ENCODE measurements around the gene VRK2. TPM values are rescaled to one million over a fixed set of nuclear protein-coding genes. Genes with fewer than 3 reads are reported as not detected.
"Not testable (repeated sequence)": the region's sequence is repeated elsewhere in the genome, so short reads cannot be mapped to it uniquely, and the experiment has no call there.

VRK2 gene
- total RNA-seq, 1 experiment from 2014 or later = 42.8 TPM

DNA sequence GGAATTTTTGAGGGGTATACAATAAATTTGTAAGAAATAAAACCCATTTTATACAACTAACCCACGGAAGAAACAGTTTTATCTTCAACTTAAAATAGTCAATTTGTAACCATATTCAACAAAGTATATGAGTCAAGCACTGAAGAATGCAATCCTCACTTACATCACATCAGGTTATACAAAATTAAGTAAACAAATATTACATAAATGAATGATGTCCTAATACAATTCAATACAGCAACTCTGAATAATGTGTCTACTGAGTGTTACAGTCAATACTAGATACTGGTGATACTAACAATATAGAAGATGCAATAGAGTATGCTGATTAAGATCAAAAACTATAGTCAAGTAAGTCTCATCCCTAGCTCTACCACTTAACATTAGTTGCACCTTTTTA is 135.9 kb downstream of the VRK2 start:
- H3K9me2 ChIP-seq (ENCODE audit: insufficient read depth) = no peaks in the 10 kb centered on the region
- H4K20me1 ChIP-seq (ENCODE audit: insufficient read depth) = no peaks in the 10 kb centered on the region
- BruUV-seq (replicated peaks) = no TSS peak

DNA sequence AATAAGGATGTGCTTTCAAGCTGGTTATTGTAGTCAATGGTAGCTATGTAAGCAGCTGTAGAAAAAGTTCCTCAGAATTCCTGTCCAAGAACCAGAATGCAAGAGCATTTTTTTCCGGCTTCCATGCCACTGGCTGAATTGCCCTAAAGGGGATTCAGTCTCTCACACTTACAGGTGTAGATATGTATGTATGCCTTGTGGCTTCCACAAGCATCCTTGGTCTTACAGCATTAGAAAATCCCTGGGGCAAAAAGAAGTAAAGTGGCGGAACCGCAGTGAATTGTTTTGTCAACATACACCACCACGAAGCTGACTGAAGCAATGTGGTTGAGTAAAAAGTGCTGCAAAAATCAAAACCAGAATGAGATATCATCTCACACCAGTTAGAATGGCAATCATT is 139.9 kb downstream of the VRK2 start:
- POLR2A ChIA-PET (ENCODE audit: unreplicated experiment) = no interaction called here
- intact Hi-C loops (cut with micrococcal nuclease; ENCODE audit: unreplicated experiment) = no loop called here
- no peaks in the 10 kb centered on the region; the same call in 1 of the 2 replicates for H3K4me1 ChIP-seq (replicated peaks; ENCODE audit: insufficient read depth)
- no peak overlapping the region for H3K4me3 ChIP-seq
- H3K9me3 ChIP-seq (ENCODE audit: insufficient read depth, low read depth) = no peaks in the 10 kb centered on the region
- no TSS peak for BruUV-seq (replicated peaks)
- no peaks in the 10 kb centered on the region for H3K27me3 ChIP-seq (ENCODE audit: insufficient read depth, low read depth)
- H3K4me2 ChIP-seq = no peak overlapping the region
- H3K9me2 ChIP-seq (ENCODE audit: insufficient read depth) = no peaks in the 10 kb centered on the region
- no peaks in the 10 kb centered on the region for H3F3A ChIP-seq (ENCODE audit: insufficient read depth, low read depth)
- DNase-seq = no peak
- peaks cover 10% of the 10 kb centered on the region; the same call in 1 of the 2 replicates for H3K36me3 ChIP-seq (ENCODE audit: low read depth)
- H4K20me1 ChIP-seq (ENCODE audit: insufficient read depth) = no peaks in the 10 kb centered on the region
- TF ChIP-seq, protein P1, sequence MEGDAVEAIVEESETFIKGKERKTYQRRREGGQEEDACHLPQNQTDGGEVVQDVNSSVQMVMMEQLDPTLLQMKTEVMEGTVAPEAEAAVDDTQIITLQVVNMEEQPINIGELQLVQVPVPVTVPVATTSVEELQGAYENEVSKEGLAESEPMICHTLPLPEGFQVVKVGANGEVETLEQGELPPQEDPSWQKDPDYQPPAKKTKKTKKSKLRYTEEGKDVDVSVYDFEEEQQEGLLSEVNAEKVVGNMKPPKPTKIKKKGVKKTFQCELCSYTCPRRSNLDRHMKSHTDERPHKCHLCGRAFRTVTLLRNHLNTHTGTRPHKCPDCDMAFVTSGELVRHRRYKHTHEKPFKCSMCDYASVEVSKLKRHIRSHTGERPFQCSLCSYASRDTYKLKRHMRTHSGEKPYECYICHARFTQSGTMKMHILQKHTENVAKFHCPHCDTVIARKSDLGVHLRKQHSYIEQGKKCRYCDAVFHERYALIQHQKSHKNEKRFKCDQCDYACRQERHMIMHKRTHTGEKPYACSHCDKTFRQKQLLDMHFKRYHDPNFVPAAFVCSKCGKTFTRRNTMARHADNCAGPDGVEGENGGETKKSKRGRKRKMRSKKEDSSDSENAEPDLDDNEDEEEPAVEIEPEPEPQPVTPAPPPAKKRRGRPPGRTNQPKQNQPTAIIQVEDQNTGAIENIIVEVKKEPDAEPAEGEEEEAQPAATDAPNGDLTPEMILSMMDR (conservative IDR thresholded peaks at IDR 0.05) = no peak
- CTCF ChIA-PET = no interaction called here
- no peak overlapping the region for H2AFZ ChIP-seq
- H3K79me2 ChIP-seq (ENCODE audit: low read depth) = no peaks in the 10 kb centered on the region
- no peak overlapping the region for H3K27ac ChIP-seq

More for the DNA sequence above, 135.9 kb downstream of the VRK2 start:
- H3K27me3 ChIP-seq (ENCODE audit: insufficient read depth, low read depth) = no peaks in the 10 kb centered on the region
- peaks cover 7% of the 10 kb centered on the region; the same call in 1 of the 2 replicates for H3K36me3 ChIP-seq (ENCODE audit: low read depth)
- ChIA-PET CTCF (no interaction called here), POLR2A (ENCODE audit: unreplicated experiment) (no interaction called here)
- TF ChIP-seq, protein P1 (conservative IDR thresholded peaks at IDR 0.05) = no peak
- no peak for TF ChIP-seq EZH2 (IDR thresholded peaks at IDR 0.05; ENCODE audit: low read depth)
- peak in 1 of 2 experiments; percentile 54 for DNase-seq
- no peak overlapping the region for H2AFZ ChIP-seq
- no peak overlapping the region for H3K4me3 ChIP-seq
- H3F3A ChIP-seq (ENCODE audit: insufficient read depth, low read depth) = no peaks in the 10 kb centered on the region
- intact Hi-C loops (cut with micrococcal nuclease; ENCODE audit: unreplicated experiment) = no loop called here
- H3K27ac ChIP-seq = no peak overlapping the region
- no peaks in the 10 kb centered on the region; the same call in 1 of the 2 replicates for H3K4me1 ChIP-seq (replicated peaks; ENCODE audit: insufficient read depth)
- no peak overlapping the region for H3K4me2 ChIP-seq
- no peaks in the 10 kb centered on the region for H3K79me2 ChIP-seq (ENCODE audit: low read depth)
- H3K9me3 ChIP-seq (ENCODE audit: insufficient read depth, low read depth) = no peaks in the 10 kb centered on the region

DNA sequence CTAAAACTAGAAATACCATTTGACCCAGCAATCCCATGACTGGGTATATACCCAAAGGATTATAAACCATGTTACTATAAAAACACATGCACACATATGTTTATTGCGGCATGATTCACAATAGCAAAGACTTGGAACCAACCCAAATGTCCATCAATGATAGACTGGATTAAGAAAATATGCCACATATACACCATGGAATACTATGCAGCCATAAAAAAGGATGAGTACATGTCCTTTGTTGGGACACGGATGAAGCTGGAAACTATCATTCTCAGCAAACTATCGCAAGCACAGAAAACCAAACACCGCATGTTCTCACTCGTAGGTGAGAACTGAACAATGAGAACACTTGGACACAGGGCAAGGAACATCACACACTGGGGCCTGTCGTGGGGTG is 140.4 kb downstream of the VRK2 start:
- H3K4me3 ChIP-seq; H4K20me1 ChIP-seq (ENCODE audit: insufficient read depth); H3K4me2 ChIP-seq; H2AFZ ChIP-seq; H3K27me3 ChIP-seq (ENCODE audit: insufficient read depth, low read depth); H3F3A ChIP-seq (ENCODE audit: insufficient read depth, low read depth); DNase-seq; POLR2A ChIA-PET (ENCODE audit: unreplicated experiment); H3K9me2 ChIP-seq (ENCODE audit: insufficient read depth); CTCF ChIA-PET; H3K4me1 ChIP-seq (replicated peaks; ENCODE audit: insufficient read depth); H3K79me2 ChIP-seq (ENCODE audit: low read depth); H3K36me3 ChIP-seq (ENCODE audit: low read depth); H3K27ac ChIP-seq; intact Hi-C loops (cut with micrococcal nuclease; ENCODE audit: unreplicated experiment); H3K9me3 ChIP-seq (ENCODE audit: insufficient read depth, low read depth); BruUV-seq (replicated peaks): not testable (repeated sequence)

DNA sequence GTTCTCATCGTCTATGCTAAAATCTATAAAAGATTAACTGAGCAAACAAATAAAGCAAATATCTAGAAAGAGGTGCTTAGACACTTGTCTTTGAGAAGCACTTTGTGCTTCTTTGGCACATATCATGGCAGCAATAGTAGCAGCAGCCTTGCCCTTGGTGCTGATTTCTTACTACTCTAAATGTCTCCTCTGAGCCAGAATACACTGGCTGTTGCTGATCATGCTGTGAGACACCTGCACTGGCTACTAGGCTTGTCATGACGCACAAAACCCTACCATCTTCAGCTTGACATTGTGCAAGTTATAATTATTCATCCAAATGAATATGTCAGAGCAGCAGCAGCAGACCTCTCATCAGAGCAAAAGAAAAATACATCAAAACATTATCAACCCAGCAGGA is 147.9 kb downstream of the VRK2 start:
- Histone ChIP-seq H3K27me3 (ENCODE audit: insufficient read depth, low read depth) (no peaks in the 10 kb centered on the region), H3K9me3 (ENCODE audit: insufficient read depth, low read depth) (no peaks in the 10 kb centered on the region), H4K20me1 (ENCODE audit: insufficient read depth) (no peaks in the 10 kb centered on the region), H3K4me1 (replicated peaks; ENCODE audit: insufficient read depth) (no peaks in the 10 kb centered on the region), H3F3A (ENCODE audit: insufficient read depth, low read depth) (no peaks in the 10 kb centered on the region), H3K79me2 (ENCODE audit: low read depth) (no peaks in the 10 kb centered on the region), H2AFZ (no peak overlapping the region), H3K36me3 (ENCODE audit: low read depth) (peaks cover 9% of the 10 kb centered on the region), H3K27ac (no peak overlapping the region), H3K4me2 (no peak overlapping the region), H3K4me3 (no peak overlapping the region), H3K9me2 (ENCODE audit: insufficient read depth) (no peaks in the 10 kb centered on the region)
- TF ChIP-seq, protein P1 (conservative IDR thresholded peaks at IDR 0.05) = no peak
- intact Hi-C loops (cut with micrococcal nuclease; ENCODE audit: unreplicated experiment) = no loop called here
- ChIA-PET CTCF (no interaction called here), POLR2A (ENCODE audit: unreplicated experiment) (no interaction called here)
- BruUV-seq (replicated peaks) = no TSS peak
- DNase-seq = no peak

Data from PC-9 (cell line).